GM12875 (cell line): ENCODE results near the gene PCLO.

Experiments
- H3K4me3 ChIP-seq: one replicate; pipeline ENCODE4 v1.5.1; 2011; ENCODE audit warnings: low read depth, low read length, control low read depth
- CTCF ChIP-seq: IDR thresholded peaks from 2 replicates; pipeline ENCODE4 v1.5.1; 2011; ENCODE audit warnings: low read depth, mild to moderate bottlenecking, control low read depth, inconsistent platforms, low read length, moderate library complexity, borderline replicate concordance; ENCODE audit not compliant: insufficient read depth

Gene PCLO

GRCh38 chr7:82839063-82839462 is 323.6 kb downstream of the PCLO start:
- no peak overlapping the region for H3K4me3 ChIP-seq
- no peak for TF ChIP-seq CTCF

- no peak for TF ChIP-seq CTCF
- H3K4me3 ChIP-seq = no peak overlapping the region
Observed at GRCh38 chr7:82838314-82838713, 324.4 kb downstream of the PCLO start.

- no peak for TF ChIP-seq CTCF
- H3K4me3 ChIP-seq = no peak overlapping the region
Observed at GRCh38 chr7:82823073-82823472, 339.6 kb downstream of the PCLO start.

GRCh38 chr7:82821037-82821436 is 341.6 kb downstream of the PCLO start:
- TF ChIP-seq CTCF = no peak
- no peak overlapping the region for H3K4me3 ChIP-seq

- no peak overlapping the region for H3K4me3 ChIP-seq
- TF ChIP-seq CTCF = no peak
Observed at GRCh38 chr7:82818171-82818570, 344.5 kb downstream of the PCLO start.

GRCh38 chr7:82816272-82816671 is 346.4 kb downstream of the PCLO start:
- no peak overlapping the region for H3K4me3 ChIP-seq
- no peak for TF ChIP-seq CTCF

- H3K4me3 ChIP-seq = no peak overlapping the region
- TF ChIP-seq CTCF = peak; percentile 51; the same call in 1 of the 2 replicates
Observed at GRCh38 chr7:82810558-82811259, 352.0 kb downstream of the PCLO start.
